SHP77 treated with DMSO at 0.1 percent for 48 hours (cell line): ENCODE measurements around the gene LRBA.

Experiments
- DNase-seq: peaks from one replicate; lab custom pipeline; 2025; lab: John Stamatoyannopoulos, UW

The LRBA gene

GRCh38 chr4:150242820-150243458 lies 772.1 kb downstream of the LRBA start:
- no peak for DNase-seq

- no peak for DNase-seq
These were observed 775.1 kb downstream of the LRBA start for GRCh38 chr4:150240011-150240410.

GRCh38 chr4:150238591-150238990 lies 776.5 kb downstream of the LRBA start:
- DNase-seq = no peak

GRCh38 chr4:150237110-150237872 lies 777.8 kb downstream of the LRBA start:
- DNase-seq = no peak

- DNase-seq = no peak
These were observed 778.5 kb downstream of the LRBA start for GRCh38 chr4:150236626-150237025.

- DNase-seq = no peak
These were observed 779.2 kb downstream of the LRBA start for GRCh38 chr4:150235808-150236271.

GRCh38 chr4:150235317-150235716 lies 779.8 kb downstream of the LRBA start:
- DNase-seq = no peak

- no peak for DNase-seq
These were observed 780.8 kb downstream of the LRBA start for GRCh38 chr4:150234246-150234645.

GRCh38 chr4:150232029-150232428 lies 783.1 kb downstream of the LRBA start:
- peak; percentile 22 for DNase-seq

- no peak for DNase-seq
These were observed 783.8 kb downstream of the LRBA start for GRCh38 chr4:150231107-150231770.

- DNase-seq = no peak
These were observed 784.5 kb downstream of the LRBA start for GRCh38 chr4:150230561-150230960.

- DNase-seq = no peak
These were observed 785.6 kb downstream of the LRBA start for GRCh38 chr4:150229520-150229919.

GRCh38 chr4:150224896-150225591 lies 790.0 kb downstream of the LRBA start:
- no peak for DNase-seq

- no peak for DNase-seq
These were observed 795.2 kb downstream of the LRBA start for GRCh38 chr4:150219841-150220240.

GRCh38 chr4:150218447-150218846 lies 796.6 kb downstream of the LRBA start:
- DNase-seq = no peak

- DNase-seq = peak; percentile 0
These were observed 797.3 kb downstream of the LRBA start for GRCh38 chr4:150217808-150218207.

GRCh38 chr4:150217192-150217591 lies 797.9 kb downstream of the LRBA start:
- no peak for DNase-seq

- no peak for DNase-seq
These were observed 798.4 kb downstream of the LRBA start for GRCh38 chr4:150216726-150217125.

- DNase-seq = no peak
These were observed 799.5 kb downstream of the LRBA start for GRCh38 chr4:150215601-150216000.
